KMS-11 (cell line): ENCODE measurements around the gene DNAJC15.

Experiments used
- H2AFZ ChIP-seq: fragments of 200-600 bp; sonication (generic); 2 replicates; pipeline ENCODE4 v1.6.1; 2016; ENCODE audit warnings: antibody characterized with exemption, mixed run types, low read depth
- H3K27ac ChIP-seq: fragments of 200-600 bp; sonication (generic); 2 replicates; pipeline ENCODE4 v1.6.1; 2016; ENCODE audit warnings: mild to moderate bottlenecking, mixed run types
- H3K27me3 ChIP-seq: fragments of 200-600 bp; sonication (generic); 2 replicates; pipeline ENCODE4 v1.6.1; 2017; ENCODE audit warnings: mild to moderate bottlenecking, low read depth, mixed run types, moderate library complexity; ENCODE audit not compliant: insufficient read depth
- H3K36me3 ChIP-seq: fragments of 200-600 bp; sonication (generic); 2 replicates; pipeline ENCODE4 v1.6.1; 2017; ENCODE audit warnings: mild to moderate bottlenecking, mixed run types; ENCODE audit not compliant: insufficient read depth
- H3K4me1 ChIP-seq: fragments of 200-600 bp; sonication (generic); 2 replicates; pipeline ENCODE4 v1.6.1; 2016; ENCODE audit warnings: mild to moderate bottlenecking, low read depth, mixed run types; ENCODE audit not compliant: poor library complexity, severe bottlenecking
- H3K4me2 ChIP-seq: fragments of 200-600 bp; sonication (generic); 2 replicates; pipeline ENCODE4 v1.7.0; 2016; ENCODE audit warnings: mild to moderate bottlenecking, mixed run types
- H3K4me3 ChIP-seq: fragments of 200-600 bp; sonication (generic); IDR thresholded peaks from 2 replicates; pipeline ENCODE4 v1.6.1; 2017; ENCODE audit warnings: low read depth, low read length, mixed read lengths; ENCODE audit not compliant: insufficient read depth
- H3K79me2 ChIP-seq: fragments of 200-600 bp; sonication (generic); 2 replicates; pipeline ENCODE4 v1.6.1; 2016; ENCODE audit warnings: low read depth, mixed run types; ENCODE audit not compliant: insufficient read depth
- H3K9ac ChIP-seq: fragments of 200-600 bp; sonication (generic); 2 replicates; pipeline ENCODE4 v1.6.1; 2016; ENCODE audit warnings: mild to moderate bottlenecking, mixed run types
- H4K20me1 ChIP-seq: fragments of 200-600 bp; sonication (generic); 2 replicates; pipeline ENCODE4 v1.6.1; 2016; ENCODE audit warnings: mild to moderate bottlenecking, mixed run types; ENCODE audit not compliant: insufficient read depth
- CTCF ChIP-seq: fragments of 200-600 bp; sonication (generic); conservative IDR thresholded peaks from 2 replicates; pipeline ENCODE4 v1.6.1; 2017; ENCODE audit warnings: low read depth, mild to moderate bottlenecking, antibody characterized with exemption, low read length, moderate library complexity, mixed read lengths

Gene DNAJC15

GRCh38 chr13:43158516-43158915 lies 135.1 kb downstream of the DNAJC15 start:
- no peaks in the 10 kb centered on the region for H4K20me1 ChIP-seq
- H3K9ac ChIP-seq, result no peak overlapping the region
- TF ChIP-seq CTCF, result no peak
- no peaks in the 10 kb centered on the region for H3K27me3 ChIP-seq
- H3K36me3 ChIP-seq, result no peaks in the 10 kb centered on the region
- no peak overlapping the region for H3K4me3 ChIP-seq
- H3K4me2 ChIP-seq, result no peak overlapping the region
- H2AFZ ChIP-seq, result no peak overlapping the region
- H3K27ac ChIP-seq, result no peak overlapping the region
- no peaks in the 10 kb centered on the region for H3K79me2 ChIP-seq
- H3K4me1 ChIP-seq, result no peaks in the 10 kb centered on the region

GRCh38 chr13:43159026-43159461 lies 135.7 kb downstream of the DNAJC15 start:
- H2AFZ ChIP-seq, result no peak overlapping the region
- no peaks in the 10 kb centered on the region for H3K79me2 ChIP-seq
- no peaks in the 10 kb centered on the region for H3K4me1 ChIP-seq
- no peak for TF ChIP-seq CTCF
- H3K9ac ChIP-seq, result no peak overlapping the region
- no peaks in the 10 kb centered on the region for H4K20me1 ChIP-seq
- H3K27me3 ChIP-seq, result no peaks in the 10 kb centered on the region
- no peak overlapping the region for H3K4me2 ChIP-seq
- H3K27ac ChIP-seq, result no peak overlapping the region
- no peaks in the 10 kb centered on the region for H3K36me3 ChIP-seq
- H3K4me3 ChIP-seq, result no peak overlapping the region
